Skeletal muscle tissue (tissue), 4 donors: ENCODE measurements around the gene LIN7C. TPM values are rescaled to one million over a fixed set of nuclear protein-coding genes. Genes with fewer than 3 reads are reported as not detected.

Experiments used
- H3K27ac ChIP-seq: one replicate; pipeline ENCODE4 v1.7.0; 2013; ENCODE audit warnings: mild to moderate bottlenecking, low read depth, low read length, inconsistent platforms
- H3K27me3 ChIP-seq, 3 donors: one replicate each; pipeline ENCODE4 v1.7.0; 2013; ENCODE audit warnings: low read length in 3 of 3; ENCODE audit not compliant: control insufficient read depth in 3 of 3, insufficient read depth in 3 of 3
- H3K36me3 ChIP-seq, 3 donors: one replicate each; pipeline ENCODE4 v1.7.0; 2013; ENCODE audit warnings: low read length in 3 of 3; ENCODE audit not compliant: control insufficient read depth in 3 of 3, insufficient read depth in 3 of 3
- H3K4me1 ChIP-seq, 3 donors: one replicate each; pipeline ENCODE4 v1.7.0; 2013; ENCODE audit warnings: low read length in 3 of 3, mild to moderate bottlenecking in 3 of 3; ENCODE audit not compliant: control insufficient read depth in 3 of 3, insufficient read depth in 3 of 3
- H3K4me3 ChIP-seq, 3 donors: one replicate each; pipeline ENCODE4 v1.7.0; 2013; ENCODE audit warnings: low read length in 3 of 3
- H3K9ac ChIP-seq, 3 donors: one replicate each; pipeline ENCODE4 v1.7.0; 2013; ENCODE audit warnings: low read length in 3 of 3, mild to moderate bottlenecking in 3 of 3, moderate library complexity in 2 of 3, low read depth in 1 of 3
- H3K9me3 ChIP-seq, 3 donors: one replicate each; pipeline ENCODE4 v1.7.0; 2013; ENCODE audit warnings: low read length in 3 of 3; ENCODE audit not compliant: control insufficient read depth in 3 of 3
- total RNA-seq: library from RNA; depleted of rRNA; stranded (reverse); fragments of >200 nt; gene quantifications from one replicate; pipeline ENCODE4 v1.2.3, GENCODE V29; 2014
- donor health status: Osteomylitis.

LIN7C gene
- total RNA-seq, 1 donor from 2014 or later = 29.7 TPM

DNA sequence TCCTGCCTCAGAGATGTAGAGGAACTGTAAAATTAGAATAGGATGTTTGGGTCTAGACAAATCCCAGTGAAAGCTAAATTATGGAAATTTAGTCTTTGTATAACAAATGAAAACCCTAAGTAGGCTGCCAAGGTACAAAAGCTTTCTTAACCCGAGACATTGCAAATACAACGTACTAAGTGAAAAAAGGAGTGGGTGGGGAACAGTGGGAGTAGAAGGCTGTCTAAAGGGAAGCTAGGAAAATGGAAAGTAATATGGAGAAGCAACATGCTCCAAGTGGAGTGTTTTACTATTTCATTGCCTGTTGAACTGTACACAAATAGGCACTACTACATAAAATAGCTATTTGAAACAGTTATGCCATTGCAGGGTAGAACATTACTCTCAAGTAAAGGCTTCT is 6.8 kb upstream of the LIN7C start:
- peaks cover 4 to 16% (median 9%) of the 10 kb centered on the region in 3 donors for H3K4me1 ChIP-seq
- no peak overlapping the region for H3K9ac ChIP-seq
- H3K4me3 ChIP-seq = no peak overlapping the region
- no peak overlapping the region for H3K27ac ChIP-seq
- no peaks in the 10 kb centered on the region for H3K36me3 ChIP-seq
- no peaks in the 10 kb centered on the region for H3K9me3 ChIP-seq
- H3K27me3 ChIP-seq = no peaks in the 10 kb centered on the region

DNA sequence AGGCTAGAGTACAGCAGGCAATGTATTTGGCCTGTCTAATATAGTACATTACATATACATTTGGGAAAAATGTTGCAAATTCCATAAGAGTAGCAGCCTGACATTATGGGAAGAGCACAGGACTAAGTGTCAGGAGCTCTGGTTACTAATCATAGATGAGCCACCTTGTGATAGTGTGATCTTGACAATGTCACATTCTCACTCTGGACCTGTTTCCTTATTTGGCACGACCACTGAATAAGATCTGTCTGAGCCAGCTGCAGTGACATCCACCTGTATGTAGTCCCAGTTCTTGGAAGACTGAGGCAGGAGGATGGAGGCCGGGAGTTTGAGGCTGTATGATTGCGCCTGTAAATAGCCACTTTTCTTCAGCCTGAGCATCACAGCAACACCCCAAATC is 5.7 kb upstream of the LIN7C start:
- Histone ChIP-seq H3K27me3 (no peaks in the 10 kb centered on the region), H3K9me3 (no peaks in the 10 kb centered on the region), H3K9ac (no peak overlapping the region), H3K4me3 (no peak overlapping the region), H3K4me1 (peaks cover 9 to 18% (median 12%) of the 10 kb centered on the region in 3 donors), H3K36me3 (no peaks in the 10 kb centered on the region), H3K27ac (no peak overlapping the region)

GRCh38 chr11:27509908-27510307 is 3.3 kb upstream of the LIN7C start:
- H3K36me3 ChIP-seq = peaks cover 0 to 6% (median 0%) of the 10 kb centered on the region in 3 donors
- no peak overlapping the region for H3K9ac ChIP-seq
- H3K27ac ChIP-seq = no peak overlapping the region
- peaks cover 16 to 28% (median 24%) of the 10 kb centered on the region in 3 donors for H3K4me1 ChIP-seq
- H3K27me3 ChIP-seq = no peaks in the 10 kb centered on the region
- H3K4me3 ChIP-seq = no peak overlapping the region
- no peaks in the 10 kb centered on the region for H3K9me3 ChIP-seq

- peak overlapping the region in 2 of 3 donors; percentile 95 to 98 for H3K9ac ChIP-seq
- H3K4me3 ChIP-seq = peak overlapping the region; percentile 97 to 100 (median 100)
- peaks cover 0 to 6% (median 0%) of the 10 kb centered on the region in 3 donors for H3K36me3 ChIP-seq
- no peaks in the 10 kb centered on the region for H3K9me3 ChIP-seq
- H3K27ac ChIP-seq = no peak overlapping the region
- peaks cover 13 to 19% (median 18%) of the 10 kb centered on the region in 3 donors for H3K4me1 ChIP-seq
- H3K27me3 ChIP-seq = no peaks in the 10 kb centered on the region
Observed at GRCh38 chr11:27507557-27508322, 1.2 kb upstream of the LIN7C start.

- peak overlapping the region; percentile 87 for H3K27ac ChIP-seq
- H3K27me3 ChIP-seq = no peaks in the 10 kb centered on the region
- peak overlapping the region; percentile 91 to 98 (median 91) for H3K9ac ChIP-seq
- peaks cover 9 to 19% (median 18%) of the 10 kb centered on the region in 3 donors for H3K4me1 ChIP-seq
- H3K9me3 ChIP-seq = no peaks in the 10 kb centered on the region
- H3K36me3 ChIP-seq = peaks cover 4 to 9% (median 6%) of the 10 kb centered on the region in 3 donors
- peak overlapping the region; percentile 97 to 100 (median 100) for H3K4me3 ChIP-seq
Observed at GRCh38 chr11:27505781-27506180, 788 bp downstream of the LIN7C start.

- Histone ChIP-seq H3K9ac (no peak overlapping the region), H3K36me3 (peaks cover 9 to 21% (median 13%) of the 10 kb centered on the region in 3 donors), H3K27me3 (no peaks in the 10 kb centered on the region), H3K4me3 (no peak overlapping the region), H3K27ac (no peak overlapping the region), H3K4me1 (peaks cover 9 to 19% (median 18%) of the 10 kb centered on the region in 3 donors), H3K9me3 (no peaks in the 10 kb centered on the region)
Observed at GRCh38 chr11:27504205-27504604, 2.4 kb downstream of the LIN7C start.

DNA sequence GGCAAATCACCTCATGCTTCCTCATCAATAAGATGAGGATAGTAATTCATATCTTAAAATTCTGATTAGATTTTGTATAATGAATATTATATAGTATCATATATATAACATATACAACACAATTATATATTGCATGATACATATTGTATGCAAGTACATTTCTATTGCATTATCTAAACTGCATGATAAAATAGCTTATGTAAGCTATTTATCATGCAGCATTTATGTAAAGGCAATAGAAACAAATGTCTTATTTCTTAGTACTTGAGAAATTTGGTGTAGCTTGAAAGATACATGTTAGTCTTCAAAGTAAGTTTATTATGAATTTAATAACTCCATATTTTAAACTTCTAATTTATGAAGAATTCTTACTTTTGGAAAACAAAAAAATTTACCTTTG is 5.5 kb downstream of the LIN7C start:
- Histone ChIP-seq H3K27ac (no peak overlapping the region), H3K36me3 (peaks cover 3 to 30% (median 21%) of the 10 kb centered on the region in 3 donors), H3K27me3 (no peaks in the 10 kb centered on the region), H3K4me1 (peaks cover 10 to 26% (median 11%) of the 10 kb centered on the region in 3 donors), H3K4me3 (no peak overlapping the region), H3K9me3 (no peaks in the 10 kb centered on the region), H3K9ac (no peak overlapping the region)

DNA sequence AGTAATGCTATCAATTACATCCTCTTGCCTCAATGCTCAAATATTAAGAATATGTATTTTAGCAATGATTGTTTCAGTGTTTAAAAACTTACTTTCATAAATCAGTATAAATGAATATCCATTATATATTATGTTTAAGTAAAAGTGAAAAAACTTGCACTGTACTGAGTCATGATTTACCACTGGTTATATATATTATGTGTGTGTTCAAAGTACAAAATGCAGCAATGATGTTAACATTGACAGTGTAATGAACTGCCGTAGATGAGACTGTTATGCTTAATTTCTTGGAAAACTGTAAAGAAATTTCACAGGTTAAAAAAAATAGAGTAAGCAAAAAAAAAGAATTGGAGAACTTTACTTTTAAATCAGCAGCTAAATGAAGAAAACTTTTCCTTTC is 8.7 kb downstream of the LIN7C start:
- Histone ChIP-seq H3K27ac (no peak overlapping the region), H3K27me3 (no peaks in the 10 kb centered on the region), H3K4me1 (peaks cover 0 to 14% (median 3%) of the 10 kb centered on the region in 3 donors), H3K4me3 (no peak overlapping the region), H3K9me3 (no peaks in the 10 kb centered on the region), H3K36me3 (peaks cover 3 to 32% (median 25%) of the 10 kb centered on the region in 3 donors), H3K9ac (no peak overlapping the region)

DNA sequence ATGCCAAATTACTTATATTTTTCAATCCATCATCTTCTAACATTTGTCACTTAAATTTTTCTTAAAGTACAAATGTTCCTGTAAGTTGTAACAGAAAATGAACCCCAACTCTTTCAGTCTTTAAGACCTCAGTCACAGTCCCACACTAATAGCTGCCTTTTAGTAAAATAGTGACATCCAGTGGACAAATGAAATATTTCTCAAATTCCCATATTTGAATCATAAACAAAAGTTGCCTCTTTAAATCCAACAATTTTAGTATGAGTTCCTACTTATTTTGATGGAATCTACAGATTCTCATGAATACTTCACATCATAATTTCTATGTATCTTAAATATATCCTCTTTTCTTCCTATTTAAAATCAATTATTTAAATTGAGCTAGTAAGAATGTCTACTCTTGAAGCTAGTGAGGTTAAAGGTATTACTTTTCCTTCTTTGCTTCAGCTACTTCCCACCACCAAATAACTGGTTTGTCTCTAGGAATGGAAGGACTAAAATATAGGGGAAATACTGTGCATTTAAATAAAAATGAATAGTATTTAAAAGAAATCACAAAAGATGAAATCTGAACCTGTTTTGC is 9.2 kb downstream of the LIN7C start:
- Histone ChIP-seq H3K4me1 (peaks cover 0 to 14% (median 3%) of the 10 kb centered on the region in 3 donors), H3K27me3 (no peaks in the 10 kb centered on the region), H3K9me3 (no peaks in the 10 kb centered on the region), H3K36me3 (peaks cover 3 to 32% (median 25%) of the 10 kb centered on the region in 3 donors), H3K9ac (no peak overlapping the region), H3K4me3 (no peak overlapping the region), H3K27ac (no peak overlapping the region)

DNA sequence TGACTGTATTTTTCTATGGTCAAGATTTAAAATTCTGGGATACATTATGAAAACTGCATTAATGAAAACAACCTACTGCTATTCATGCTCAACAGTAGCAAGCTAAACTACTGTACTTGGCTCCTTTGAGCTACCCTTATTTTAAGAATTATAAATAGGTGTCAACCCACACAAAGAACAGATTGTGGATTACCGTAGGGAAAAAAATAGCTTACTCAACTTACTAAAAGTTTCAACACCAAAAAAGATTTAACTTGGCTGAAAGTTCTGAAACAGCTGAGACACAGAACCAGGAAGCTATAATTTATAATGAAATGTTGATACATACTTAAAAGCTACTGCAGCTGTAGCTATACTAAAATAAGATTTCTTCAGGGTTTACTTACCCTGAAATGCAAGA is 10.1 kb downstream of the LIN7C start:
- Histone ChIP-seq H3K27me3 (no peaks in the 10 kb centered on the region), H3K4me1 (peaks cover 0 to 14% (median 3%) of the 10 kb centered on the region in 3 donors), H3K4me3 (no peak overlapping the region), H3K36me3 (peaks cover 7 to 36% (median 32%) of the 10 kb centered on the region in 3 donors), H3K27ac (no peak overlapping the region), H3K9me3 (no peaks in the 10 kb centered on the region), H3K9ac (peak overlapping the region in 1 of 3 donors; percentile 33)
